Activated T-cell treated with anti-CD3 and anti-CD28 coated beads, Interleukin-2, amount 50 U/mL, for 4 hours (primary cell): ENCODE measurements around the gene PNPLA5. TPM values are rescaled to one million over a fixed set of nuclear protein-coding genes. Genes with fewer than 3 reads are reported as not detected.

Source experiments
- ATAC-seq, 2 donors: fragments of 200-7000 bp; cut with Tn5 transposase; one replicate each; pipeline ENCODE4 v1.10.0; 2021
- DNase-seq: peaks from one replicate; pipeline ENCODE4 v3.0.0-alpha.2; 2020
- H3K27me3 Mint-ChIP-seq: one replicate; pipeline ENCODE4 v1.8.0; 2021; ENCODE audit warnings: low read depth, mixed read lengths
- H3K36me3 Mint-ChIP-seq: one replicate; pipeline ENCODE4 v1.8.0; 2022; ENCODE audit warnings: mixed read lengths; ENCODE audit not compliant: insufficient read depth
- H3K4me1 Mint-ChIP-seq: one replicate; pipeline ENCODE4 v1.8.0; 2021; ENCODE audit warnings: low read depth, mixed read lengths
- H3K4me3 Mint-ChIP-seq: one replicate; pipeline ENCODE4 v1.8.0; 2021; ENCODE audit warnings: mild to moderate bottlenecking, moderate library complexity, mixed read lengths
- H3K9me3 Mint-ChIP-seq: one replicate; pipeline ENCODE4 v1.8.0; 2021; ENCODE audit warnings: mixed read lengths
- total RNA-seq, 3 donors: library from RNA; stranded (reverse); gene quantifications; one replicate each; pipeline ENCODE4 v1.2.1, GENCODE V29; 2021

The PNPLA5 gene
- total RNA-seq, 3 donors from 2014 or later: not detected

GRCh38 chr22:43890901-43891331 lies 897 bp downstream of the PNPLA5 start:
- no peak overlapping the region for H3K4me3 Mint-ChIP-seq
- ATAC-seq: no peak
- no peaks in the 10 kb centered on the region for H3K4me1 Mint-ChIP-seq
- no peaks in the 10 kb centered on the region for H3K9me3 Mint-ChIP-seq
- no peak for DNase-seq
- H3K36me3 Mint-ChIP-seq: no peaks in the 10 kb centered on the region
- H3K27me3 Mint-ChIP-seq: peaks cover 61% of the 10 kb centered on the region

GRCh38 chr22:43889860-43890253 lies 2.0 kb downstream of the PNPLA5 start:
- H3K4me3 Mint-ChIP-seq: no peak overlapping the region
- H3K36me3 Mint-ChIP-seq: no peaks in the 10 kb centered on the region
- no peak for DNase-seq
- no peaks in the 10 kb centered on the region for H3K9me3 Mint-ChIP-seq
- no peaks in the 10 kb centered on the region for H3K4me1 Mint-ChIP-seq
- peaks cover 64% of the 10 kb centered on the region for H3K27me3 Mint-ChIP-seq
- ATAC-seq: no peak

GRCh38 chr22:43889201-43889859 lies 2.5 kb downstream of the PNPLA5 start:
- H3K9me3 Mint-ChIP-seq: no peaks in the 10 kb centered on the region
- peaks cover 66% of the 10 kb centered on the region for H3K27me3 Mint-ChIP-seq
- no peak for ATAC-seq
- H3K4me3 Mint-ChIP-seq: no peak overlapping the region
- H3K4me1 Mint-ChIP-seq: peaks cover 2% of the 10 kb centered on the region
- no peaks in the 10 kb centered on the region for H3K36me3 Mint-ChIP-seq
- no peak for DNase-seq

DNA sequence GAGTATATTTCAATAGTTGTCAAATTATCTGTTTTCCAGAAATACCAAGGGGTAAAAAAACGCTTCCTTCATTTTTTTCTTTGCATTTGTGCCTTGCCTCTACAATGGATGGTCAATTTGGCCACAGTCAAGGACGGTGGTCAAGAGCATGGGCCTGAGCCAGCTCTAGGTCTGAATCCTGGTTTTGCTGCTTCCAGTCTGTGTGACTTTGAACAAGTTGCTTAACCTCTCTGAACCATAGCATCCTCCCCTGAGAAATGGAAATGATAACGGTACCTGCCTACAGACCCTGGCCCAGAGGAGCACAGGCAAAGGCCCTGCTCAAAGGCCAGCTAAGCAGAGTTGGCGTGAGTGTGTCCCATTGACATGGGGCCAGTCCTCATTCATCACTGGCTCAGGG lies 3.1 kb downstream of the PNPLA5 start:
- no peaks in the 10 kb centered on the region for H3K9me3 Mint-ChIP-seq
- peaks cover 63% of the 10 kb centered on the region for H3K27me3 Mint-ChIP-seq
- no peak for DNase-seq
- no peak for ATAC-seq
- H3K4me3 Mint-ChIP-seq: no peak overlapping the region
- H3K36me3 Mint-ChIP-seq: no peaks in the 10 kb centered on the region
- H3K4me1 Mint-ChIP-seq: peaks cover 2% of the 10 kb centered on the region

DNA sequence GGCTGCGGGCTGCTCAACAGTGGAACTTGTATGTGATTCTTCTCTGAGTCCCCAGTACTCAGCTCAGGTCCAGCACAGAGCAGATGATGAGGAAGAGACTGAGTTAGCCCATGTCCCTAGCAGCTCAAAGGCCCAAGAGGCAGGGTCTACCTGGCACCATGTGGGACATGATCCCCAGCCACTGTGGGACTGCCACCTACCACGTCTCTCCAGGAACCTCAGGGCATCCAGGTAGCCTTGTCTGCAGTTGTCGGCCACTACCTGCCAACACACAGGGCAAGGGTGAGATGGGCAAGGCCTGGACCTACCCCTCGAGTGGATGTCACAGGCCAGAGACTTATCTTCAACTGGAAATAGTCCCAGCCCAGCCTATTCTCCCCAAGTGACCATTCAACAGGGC lies 4.4 kb downstream of the PNPLA5 start:
- H3K9me3 Mint-ChIP-seq: no peaks in the 10 kb centered on the region
- no peaks in the 10 kb centered on the region for H3K36me3 Mint-ChIP-seq
- H3K4me3 Mint-ChIP-seq: no peak overlapping the region
- DNase-seq: no peak
- H3K27me3 Mint-ChIP-seq: peaks cover 57% of the 10 kb centered on the region
- no peak for ATAC-seq
- peaks cover 2% of the 10 kb centered on the region for H3K4me1 Mint-ChIP-seq

DNA sequence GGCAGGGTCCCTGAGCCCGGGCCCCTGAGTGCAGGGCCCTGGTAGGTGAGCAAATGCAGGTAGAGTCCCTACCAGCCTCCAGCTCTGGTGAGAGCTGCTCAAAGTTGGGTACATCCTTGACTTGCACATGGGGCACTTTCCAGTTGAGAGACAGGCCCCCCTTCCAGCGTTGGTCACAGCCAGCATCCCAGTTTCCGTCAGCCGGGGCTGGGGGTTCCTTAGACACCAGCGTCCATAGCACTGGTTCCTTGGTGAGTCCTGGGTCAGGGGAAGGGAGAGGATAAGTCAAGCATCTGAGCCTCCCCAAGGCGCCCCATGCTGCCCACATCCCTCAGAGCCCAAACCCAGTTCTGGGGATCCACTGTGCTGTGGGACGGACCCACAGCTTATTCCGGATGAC lies 5.6 kb downstream of the PNPLA5 start:
- Mint-ChIP-seq H3K9me3 (no peaks in the 10 kb centered on the region), H3K4me1 (peaks cover 2% of the 10 kb centered on the region), H3K36me3 (no peaks in the 10 kb centered on the region), H3K27me3 (peaks cover 49% of the 10 kb centered on the region), H3K4me3 (no peak overlapping the region)
- no peak for DNase-seq
- no peak for ATAC-seq

- no peaks in the 10 kb centered on the region for H3K36me3 Mint-ChIP-seq
- H3K27me3 Mint-ChIP-seq: peaks cover 49% of the 10 kb centered on the region
- DNase-seq: no peak
- no peak for ATAC-seq
- no peak overlapping the region for H3K4me3 Mint-ChIP-seq
- H3K4me1 Mint-ChIP-seq: peaks cover 2% of the 10 kb centered on the region
- no peaks in the 10 kb centered on the region for H3K9me3 Mint-ChIP-seq
These were observed 6.0 kb downstream of the PNPLA5 start for GRCh38 chr22:43885786-43886185.

GRCh38 chr22:43885319-43885671 lies 6.5 kb downstream of the PNPLA5 start:
- peaks cover 2% of the 10 kb centered on the region for H3K4me1 Mint-ChIP-seq
- ATAC-seq (no peak), DNase-seq (no peak)
- no peaks in the 10 kb centered on the region for H3K9me3 Mint-ChIP-seq
- peaks cover 48% of the 10 kb centered on the region for H3K27me3 Mint-ChIP-seq
- no peaks in the 10 kb centered on the region for H3K36me3 Mint-ChIP-seq
- H3K4me3 Mint-ChIP-seq: no peak overlapping the region

GRCh38 chr22:43884600-43885318 lies 7.1 kb downstream of the PNPLA5 start:
- peaks cover 2% of the 10 kb centered on the region for H3K4me1 Mint-ChIP-seq
- peaks cover 44% of the 10 kb centered on the region for H3K27me3 Mint-ChIP-seq
- H3K36me3 Mint-ChIP-seq: no peaks in the 10 kb centered on the region
- H3K4me3 Mint-ChIP-seq: no peak overlapping the region
- no peaks in the 10 kb centered on the region for H3K9me3 Mint-ChIP-seq
- no peak for ATAC-seq
- peak; percentile 32 for DNase-seq

DNA sequence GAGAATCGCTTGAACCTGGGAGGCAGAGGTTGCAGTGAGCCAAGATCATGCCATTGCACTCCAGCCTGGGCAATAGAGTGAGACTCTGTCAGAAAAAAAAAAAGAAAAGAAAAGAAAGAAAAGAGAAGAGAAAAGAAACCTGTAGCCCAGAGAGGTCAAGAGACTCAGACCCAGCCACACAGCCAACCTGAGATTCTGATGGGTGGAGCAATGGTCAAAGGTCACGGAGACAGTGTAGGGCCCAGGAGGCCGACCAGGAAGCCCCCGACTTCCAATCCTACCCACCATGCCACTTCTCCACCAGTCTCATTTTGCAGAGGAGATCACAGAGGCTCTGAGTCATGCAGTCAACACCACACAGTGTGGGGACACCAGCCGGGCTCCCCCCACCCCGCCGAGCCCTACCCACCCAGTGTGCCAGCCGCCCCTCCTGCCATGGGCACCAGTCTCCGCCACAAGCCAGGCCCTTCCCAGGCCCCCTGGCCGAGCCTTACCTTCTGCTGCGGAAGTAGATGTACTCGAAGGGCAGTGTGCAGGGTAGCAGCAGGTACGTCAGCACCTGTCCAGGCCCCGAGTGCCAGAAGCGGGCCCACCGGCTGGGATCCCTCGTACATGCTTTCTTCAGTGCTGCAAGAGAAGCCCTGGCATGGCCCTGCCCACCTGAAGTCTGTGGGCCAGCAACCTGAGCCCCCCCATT lies 7.9 kb downstream of the PNPLA5 start:
- no peak for ATAC-seq
- no peaks in the 10 kb centered on the region for H3K9me3 Mint-ChIP-seq
- no peak overlapping the region for H3K4me3 Mint-ChIP-seq
- H3K36me3 Mint-ChIP-seq: no peaks in the 10 kb centered on the region
- H3K4me1 Mint-ChIP-seq: peaks cover 2% of the 10 kb centered on the region
- peaks cover 39% of the 10 kb centered on the region for H3K27me3 Mint-ChIP-seq
- no peak for DNase-seq

DNA sequence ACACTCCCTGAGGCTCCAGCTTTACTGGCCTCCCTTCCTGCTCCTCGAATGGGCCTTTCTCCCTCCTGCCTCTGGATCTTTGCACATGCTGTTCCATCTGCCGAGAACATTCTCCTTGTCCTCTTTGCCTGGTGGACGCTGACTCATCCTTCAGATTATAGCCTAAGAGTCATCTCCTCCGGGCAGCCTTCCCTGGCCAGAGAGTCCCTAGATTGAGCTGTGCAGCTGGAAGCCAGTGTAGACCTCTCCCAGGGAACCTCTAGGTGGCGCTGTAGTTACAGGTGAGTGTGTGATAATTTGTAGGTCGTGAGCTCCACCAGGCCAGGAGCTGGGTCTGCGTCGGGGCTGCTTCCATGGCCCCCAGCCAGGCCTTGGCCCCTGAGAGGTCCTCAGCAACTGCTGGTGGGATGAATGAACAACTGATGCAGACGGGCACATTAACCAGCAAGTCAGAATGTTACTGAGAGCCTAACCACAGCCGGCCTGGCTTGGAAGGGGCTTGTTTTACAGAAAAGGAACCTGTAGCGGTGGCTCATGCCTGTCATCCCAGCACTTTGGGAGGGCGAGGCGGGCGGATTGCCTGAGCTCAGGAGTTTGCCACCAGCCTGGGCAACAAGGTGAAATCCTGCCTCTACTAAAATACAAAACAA lies 8.7 kb downstream of the PNPLA5 start:
- H3K9me3 Mint-ChIP-seq: no peaks in the 10 kb centered on the region
- no peak overlapping the region for H3K4me3 Mint-ChIP-seq
- ATAC-seq: peak; percentile 58 to 59

DNA sequence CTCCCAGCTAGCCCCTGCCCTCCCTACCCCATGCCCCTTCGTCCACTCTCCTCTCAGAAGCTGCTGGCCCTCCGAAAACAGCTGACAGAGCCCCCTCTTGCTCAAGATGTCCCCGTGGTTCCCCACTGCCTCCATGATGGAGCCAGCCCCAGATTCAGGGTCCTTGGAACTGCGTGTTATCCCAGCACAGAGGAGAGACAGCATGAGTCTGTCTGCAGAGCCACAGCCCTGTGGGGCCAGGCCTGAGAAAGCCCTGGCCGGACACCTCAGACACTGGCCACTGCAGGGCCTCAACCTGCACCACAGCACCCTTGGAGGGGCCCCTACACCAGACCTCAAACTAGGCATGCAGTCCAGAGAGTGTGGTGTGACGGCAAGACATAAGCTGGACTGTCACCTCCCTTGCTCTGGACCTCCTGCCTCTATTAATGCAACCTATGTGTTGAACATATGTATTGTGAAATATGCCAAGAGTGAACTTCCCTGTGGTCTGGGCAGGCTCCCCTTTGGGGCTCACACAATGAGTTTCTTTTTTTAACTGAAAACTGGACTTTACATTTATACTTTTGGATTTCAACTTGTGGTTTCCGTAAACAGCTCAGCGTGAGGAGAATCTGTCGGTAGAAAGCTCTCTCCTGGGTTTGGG lies 9.6 kb downstream of the PNPLA5 start:
- Mint-ChIP-seq H3K4me3 (no peak overlapping the region), H3K27me3 (peaks cover 44% of the 10 kb centered on the region), H3K9me3 (no peaks in the 10 kb centered on the region), H3K36me3 (no peaks in the 10 kb centered on the region), H3K4me1 (peaks cover 2% of the 10 kb centered on the region)
- DNase-seq: no peak
- ATAC-seq: no peak

More for the DNA sequence above, 8.7 kb downstream of the PNPLA5 start:
- DNase-seq: peak; percentile 15
- no peaks in the 10 kb centered on the region for H3K36me3 Mint-ChIP-seq
- peaks cover 2% of the 10 kb centered on the region for H3K4me1 Mint-ChIP-seq
- peaks cover 41% of the 10 kb centered on the region for H3K27me3 Mint-ChIP-seq

DNA sequence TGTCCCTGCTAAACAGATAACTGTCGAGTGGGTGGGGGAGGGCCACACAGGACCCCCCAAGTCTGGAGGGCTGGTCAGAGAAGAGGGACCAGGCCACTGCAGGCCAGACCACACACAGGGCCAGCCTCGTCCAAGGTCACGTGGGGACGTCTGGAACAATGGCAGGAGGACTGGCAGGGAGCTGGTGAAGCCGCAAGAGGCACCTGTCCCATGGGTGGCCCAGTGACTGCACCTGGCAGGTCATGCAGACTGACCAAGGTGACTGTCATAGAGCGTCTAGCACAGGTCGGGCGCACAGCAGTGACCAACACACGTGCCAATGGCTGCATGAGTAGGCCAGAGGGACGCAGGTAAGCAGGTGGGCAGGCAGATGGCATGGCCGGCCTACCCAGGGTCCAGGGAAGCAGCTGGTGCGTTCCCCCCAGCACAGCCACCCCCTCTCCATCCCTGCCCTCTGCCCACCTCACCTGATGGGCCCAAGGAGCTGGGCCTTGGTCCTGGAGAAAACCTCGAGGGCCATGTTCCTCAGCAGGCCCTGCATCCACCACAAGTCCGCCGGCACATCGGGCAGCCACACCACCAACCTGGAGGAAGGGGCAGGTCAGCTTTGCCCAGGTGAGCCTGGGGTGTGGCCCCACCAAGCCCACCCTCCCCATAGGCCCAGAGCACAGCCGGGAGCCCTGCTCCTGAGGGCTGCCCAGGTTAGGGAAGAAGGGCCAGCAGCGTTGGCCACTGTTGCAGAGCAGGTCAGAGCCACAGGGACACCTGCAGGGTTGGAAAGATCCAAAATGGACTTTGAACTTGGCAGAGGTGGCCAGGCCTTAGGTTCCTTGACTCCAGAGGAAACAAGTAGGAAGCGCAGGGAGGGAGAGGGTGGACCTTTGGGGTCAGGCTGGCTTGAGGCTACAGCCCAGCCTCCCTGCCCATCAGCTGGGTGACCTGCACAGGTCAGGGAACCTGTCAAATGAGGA lies 10.4 kb downstream of the PNPLA5 start:
- ATAC-seq: no peak
- Mint-ChIP-seq H3K36me3 (no peaks in the 10 kb centered on the region), H3K9me3 (no peaks in the 10 kb centered on the region), H3K4me1 (peaks cover 2% of the 10 kb centered on the region), H3K4me3 (no peak overlapping the region), H3K27me3 (peaks cover 39% of the 10 kb centered on the region)
- no peak for DNase-seq
